Activated CD4-positive, alpha-beta T cell treated with anti-CD3 and anti-CD28 coated beads, Interleukin-2, amount 50 U/mL, for 16 hours (primary cell): Measurements from ENCODE around the gene PPP1R3F.
A peak's percentile ranks its signal among the peaks of the same experiment; 100 is the strongest.

ENCODE experiments used
- DNase-seq: peaks from one replicate; pipeline ENCODE4 v3.0.0-alpha.2; 2020

Gene PPP1R3F

GRCh38 chrX:49249616-49250015 lies 20.0 kb upstream of the PPP1R3F start:
- no peak for DNase-seq

- no peak for DNase-seq
Measured at GRCh38 chrX:49250066-49250465, 19.5 kb upstream of the PPP1R3F start.

GRCh38 chrX:49250578-49250977 lies 19.0 kb upstream of the PPP1R3F start:
- DNase-seq, result no peak

- DNase-seq, result no peak
Measured at GRCh38 chrX:49251325-49251724, 18.3 kb upstream of the PPP1R3F start.

- DNase-seq, result no peak
Measured at GRCh38 chrX:49254639-49255038, 15.0 kb upstream of the PPP1R3F start.

GRCh38 chrX:49256268-49256995 lies 13.2 kb upstream of the PPP1R3F start:
- no peak for DNase-seq

GRCh38 chrX:49257074-49257790 lies 12.4 kb upstream of the PPP1R3F start:
- no peak for DNase-seq

- no peak for DNase-seq
Measured at GRCh38 chrX:49257846-49258748, 11.5 kb upstream of the PPP1R3F start.

GRCh38 chrX:49258749-49259124 lies 10.9 kb upstream of the PPP1R3F start:
- DNase-seq, result no peak

GRCh38 chrX:49260221-49260985 lies 9.2 kb upstream of the PPP1R3F start:
- DNase-seq, result no peak

- DNase-seq, result no peak
Measured at GRCh38 chrX:49262603-49263002, 7.0 kb upstream of the PPP1R3F start.

- no peak for DNase-seq
Measured at GRCh38 chrX:49263631-49264030, 6.0 kb upstream of the PPP1R3F start.

- DNase-seq, result no peak
Measured at GRCh38 chrX:49264460-49264859, 5.1 kb upstream of the PPP1R3F start, which contains the start of gene FOXP3. Gene FOXP3, minus strand, starts transcription at chrX:49264710. Its CDS starts 6,205 bp downstream, at chrX:49258505.

GRCh38 chrX:49266523-49267445 lies 2.8 kb upstream of the PPP1R3F start:
- DNase-seq, result no peak

- no peak for DNase-seq
Measured at GRCh38 chrX:49268702-49269009, 937 bp upstream of the PPP1R3F start.

GRCh38 chrX:49269010-49269766 lies 405 bp upstream of the PPP1R3F start:
- peak; percentile 96 for DNase-seq

- no peak for DNase-seq
Measured at GRCh38 chrX:49270249-49270921, 792 bp downstream of the PPP1R3F start.

- no peak for DNase-seq
Measured at GRCh38 chrX:49271341-49271740, 1.7 kb downstream of the PPP1R3F start.

- peak; percentile 38 for DNase-seq
Measured at GRCh38 chrX:49272421-49272820, 2.8 kb downstream of the PPP1R3F start.

GRCh38 chrX:49273181-49273727 lies 3.7 kb downstream of the PPP1R3F start:
- peak; percentile 74 for DNase-seq
